SK-N-SH treated with all-trans-retinoic acid at 6 μM for 48 hours (cell line): ENCODE measurements around the gene ACE.

Source experiments
- ATAC-seq: fragments of 200-7000 bp; cut with Tn5 transposase; 3 replicates; pipeline ENCODE4 v1.9.1; 2020; ENCODE audit warnings: mild to moderate bottlenecking, moderate library complexity
- ARNTL ChIP-seq: fragments of 450-650 bp; formaldehyde crosslinking; IDR thresholded peaks from 2 replicates; pipeline ENCODE4 v1.5.0; 2020; ENCODE audit warnings: low read depth, mild to moderate bottlenecking, moderate library complexity, borderline replicate concordance
- BACH2 ChIP-seq: fragments of 250-450 bp; sonication (Bioruptor Pico); IDR thresholded peaks from 2 replicates; pipeline ENCODE4 v1.9.0; 2021; ENCODE audit warnings: mild to moderate bottlenecking, borderline replicate concordance
- CREB5 ChIP-seq: fragments of 250-450 bp; sonication (Bioruptor Pico); IDR thresholded peaks from 2 replicates; pipeline ENCODE4 v1.5.1; 2020; ENCODE audit warnings: low read depth, mild to moderate bottlenecking, moderate library complexity
- CSDC2 ChIP-seq: fragments of 250-450 bp; sonication (Bioruptor Pico); IDR thresholded peaks from 2 replicates; pipeline ENCODE4 v1.5.0; 2020; ENCODE audit warnings: mild to moderate bottlenecking, moderate library complexity
- CSRNP3 ChIP-seq: fragments of 250-450 bp; sonication (Bioruptor Pico); IDR thresholded peaks from 2 replicates; pipeline ENCODE4 v1.5.1; 2021; ENCODE audit warnings: mild to moderate bottlenecking, moderate library complexity
- ESRRG ChIP-seq: fragments of 250-450 bp; sonication (Bioruptor Pico); IDR thresholded peaks from 2 replicates; pipeline ENCODE4 v1.6.1; 2021; ENCODE audit warnings: mild to moderate bottlenecking
- GLIS3 ChIP-seq: fragments of 250-450 bp; sonication (Bioruptor Pico); IDR thresholded peaks from 2 replicates; pipeline ENCODE4 v1.5.0; 2020; ENCODE audit warnings: mild to moderate bottlenecking, moderate library complexity
- ISL1 ChIP-seq: fragments of 250-450 bp; sonication (Bioruptor Pico); IDR thresholded peaks from 2 replicates; pipeline ENCODE4 v2.1.2; 2022; ENCODE audit warnings: mild to moderate bottlenecking, moderate library complexity
- OSR1 ChIP-seq: fragments of 250-450 bp; sonication (Bioruptor Pico); IDR thresholded peaks from 2 replicates; pipeline ENCODE4 v1.8.0; 2022; ENCODE audit warnings: moderate library complexity, mild to moderate bottlenecking, inconsistent platforms
- PPARA ChIP-seq: fragments of 250-450 bp; sonication (Bioruptor Pico); IDR thresholded peaks from 2 replicates; pipeline ENCODE4 v1.5.0; 2020; ENCODE audit warnings: mild to moderate bottlenecking, borderline replicate concordance
- RARB ChIP-seq: fragments of 250-450 bp; sonication (Bioruptor Pico); IDR thresholded peaks from 2 replicates; pipeline ENCODE4 v1.8.0; 2021; ENCODE audit warnings: mild to moderate bottlenecking, moderate library complexity
- SNAI2 ChIP-seq: fragments of 250-450 bp; sonication (Bioruptor Pico); IDR thresholded peaks from 2 replicates; pipeline ENCODE4 v1.5.0; 2020; ENCODE audit warnings: mild to moderate bottlenecking, moderate library complexity
- TCF4 ChIP-seq: fragments of 250-450 bp; sonication (Bioruptor Pico); IDR thresholded peaks from 2 replicates; pipeline ENCODE4 v1.8.0; 2021; ENCODE audit warnings: mild to moderate bottlenecking, moderate library complexity, borderline replicate concordance
- TOX ChIP-seq: fragments of 250-450 bp; sonication (Bioruptor Pico); IDR thresholded peaks from 2 replicates; pipeline ENCODE4 v1.8.0; 2021; ENCODE audit warnings: mild to moderate bottlenecking, moderate library complexity, borderline replicate concordance
- ZC3H10 ChIP-seq: fragments of 250-450 bp; sonication (Bioruptor Pico); IDR thresholded peaks from 2 replicates; pipeline ENCODE4 v1.5.1; 2021; ENCODE audit warnings: mild to moderate bottlenecking, moderate library complexity
- ZFP3 ChIP-seq: fragments of 250-450 bp; sonication (Bioruptor Pico); IDR thresholded peaks from 2 replicates; pipeline ENCODE4 v1.5.0; 2020; ENCODE audit warnings: mild to moderate bottlenecking, moderate library complexity
- ZFP30 ChIP-seq: fragments of 450-650 bp; formaldehyde crosslinking; IDR thresholded peaks from 2 replicates; pipeline ENCODE4 v1.5.0; 2022; ENCODE audit warnings: mild to moderate bottlenecking, moderate library complexity
- ZNF565 ChIP-seq: fragments of 450-650 bp; formaldehyde crosslinking; conservative IDR thresholded peaks from 2 replicates; pipeline ENCODE4 v1.5.0; 2020; ENCODE audit warnings: low read depth, mild to moderate bottlenecking, moderate library complexity
- ZNF70 ChIP-seq: fragments of 450-650 bp; formaldehyde crosslinking; IDR thresholded peaks from 2 replicates; pipeline ENCODE4 v1.5.0; 2020; ENCODE audit warnings: mild to moderate bottlenecking, moderate library complexity
- ZNF8 ChIP-seq: fragments of 450-650 bp; formaldehyde crosslinking; IDR thresholded peaks from 2 replicates; pipeline ENCODE4 v1.5.0; 2020; ENCODE audit warnings: mild to moderate bottlenecking, moderate library complexity
- TF ChIP-seq, protein P1 (sequence below): fragments of 250-450 bp; sonication (Bioruptor Pico); IDR thresholded peaks from 2 replicates; pipeline ENCODE4 v1.5.0; 2020; ENCODE audit warnings: mild to moderate bottlenecking, moderate library complexity
- TF ChIP-seq, protein P2 (sequence below): fragments of 250-450 bp; sonication (Bioruptor Pico); IDR thresholded peaks from 2 replicates; pipeline ENCODE4 v1.8.0; 2021; ENCODE audit warnings: low read depth, mild to moderate bottlenecking, moderate library complexity, borderline replicate concordance
- TF ChIP-seq, protein P3 (sequence below): fragments of 250-450 bp; sonication (Bioruptor Pico); IDR thresholded peaks from 2 replicates; pipeline ENCODE4 v1.8.0; 2020; ENCODE audit warnings: mild to moderate bottlenecking, moderate library complexity, borderline replicate concordance

The ACE gene

DNA sequence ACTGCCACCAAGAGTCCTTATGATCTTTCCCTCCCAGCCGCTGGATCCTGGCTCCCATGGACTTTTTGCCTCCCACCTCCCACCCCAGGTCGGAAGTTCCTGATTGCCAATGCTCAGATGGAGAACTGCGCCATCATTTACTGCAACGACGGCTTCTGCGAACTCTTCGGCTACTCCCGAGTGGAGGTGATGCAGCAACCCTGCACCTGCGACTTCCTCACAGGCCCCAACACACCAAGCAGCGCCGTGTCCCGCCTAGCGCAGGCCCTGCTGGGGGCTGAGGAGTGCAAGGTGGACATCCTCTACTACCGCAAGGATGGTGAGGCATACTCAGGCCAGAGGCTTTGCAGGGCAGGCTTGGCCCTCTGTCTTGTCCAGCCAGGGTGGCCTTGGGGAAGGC, 47.2 kb downstream of the ACE start:
- TF ChIP-seq ZNF565 (CRISPR knock-in tag): no peak
- no peak for TF ChIP-seq ZC3H10 (CRISPR knock-in tag)
- TF ChIP-seq OSR1 (CRISPR knock-in tag): no peak
- no peak for ATAC-seq

DNA sequence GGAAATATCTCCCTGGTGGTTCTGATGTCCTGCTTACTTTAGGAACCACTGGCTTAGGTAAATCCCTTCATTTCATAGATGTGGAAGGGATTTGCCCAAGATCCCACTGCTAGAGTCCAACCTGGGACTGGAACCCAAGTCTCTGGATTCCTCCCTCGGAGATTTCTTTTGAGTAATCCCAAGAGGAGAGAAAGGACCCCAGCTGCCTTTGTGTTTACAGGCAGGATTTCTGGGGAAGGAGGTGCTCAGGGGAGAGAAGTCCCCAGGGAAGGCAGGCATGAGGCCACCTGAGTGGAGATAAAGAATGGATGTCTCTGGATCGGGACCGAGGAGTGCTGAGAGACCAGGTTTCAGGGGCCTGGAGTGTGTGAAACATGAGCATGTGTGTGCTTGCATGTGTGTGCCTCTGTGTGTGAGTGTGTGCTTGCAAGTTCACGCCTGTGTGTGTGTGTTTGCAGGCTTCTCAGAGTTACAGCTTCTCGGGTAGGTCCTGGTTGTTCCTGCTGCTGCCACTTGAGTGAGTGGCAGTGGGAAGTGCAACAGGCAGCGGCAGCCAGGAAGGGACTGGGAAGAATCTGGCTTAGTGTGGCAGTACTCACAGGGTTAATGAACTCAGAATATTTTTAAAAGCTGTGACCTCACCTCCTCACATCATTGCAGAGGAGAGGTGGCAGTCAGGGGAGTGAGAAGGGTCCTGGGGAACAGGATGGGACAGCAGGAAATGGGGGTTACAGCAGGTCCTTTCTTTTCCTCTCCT, 48.5 kb downstream of the ACE start:
- TF ChIP-seq TCF4 (CRISPR knock-in tag): no peak
- no peak for TF ChIP-seq CREB5 (CRISPR knock-in tag)
- no peak for TF ChIP-seq TOX (CRISPR knock-in tag)
- no peak for TF ChIP-seq OSR1 (CRISPR knock-in tag)
- TF ChIP-seq, protein P1, sequence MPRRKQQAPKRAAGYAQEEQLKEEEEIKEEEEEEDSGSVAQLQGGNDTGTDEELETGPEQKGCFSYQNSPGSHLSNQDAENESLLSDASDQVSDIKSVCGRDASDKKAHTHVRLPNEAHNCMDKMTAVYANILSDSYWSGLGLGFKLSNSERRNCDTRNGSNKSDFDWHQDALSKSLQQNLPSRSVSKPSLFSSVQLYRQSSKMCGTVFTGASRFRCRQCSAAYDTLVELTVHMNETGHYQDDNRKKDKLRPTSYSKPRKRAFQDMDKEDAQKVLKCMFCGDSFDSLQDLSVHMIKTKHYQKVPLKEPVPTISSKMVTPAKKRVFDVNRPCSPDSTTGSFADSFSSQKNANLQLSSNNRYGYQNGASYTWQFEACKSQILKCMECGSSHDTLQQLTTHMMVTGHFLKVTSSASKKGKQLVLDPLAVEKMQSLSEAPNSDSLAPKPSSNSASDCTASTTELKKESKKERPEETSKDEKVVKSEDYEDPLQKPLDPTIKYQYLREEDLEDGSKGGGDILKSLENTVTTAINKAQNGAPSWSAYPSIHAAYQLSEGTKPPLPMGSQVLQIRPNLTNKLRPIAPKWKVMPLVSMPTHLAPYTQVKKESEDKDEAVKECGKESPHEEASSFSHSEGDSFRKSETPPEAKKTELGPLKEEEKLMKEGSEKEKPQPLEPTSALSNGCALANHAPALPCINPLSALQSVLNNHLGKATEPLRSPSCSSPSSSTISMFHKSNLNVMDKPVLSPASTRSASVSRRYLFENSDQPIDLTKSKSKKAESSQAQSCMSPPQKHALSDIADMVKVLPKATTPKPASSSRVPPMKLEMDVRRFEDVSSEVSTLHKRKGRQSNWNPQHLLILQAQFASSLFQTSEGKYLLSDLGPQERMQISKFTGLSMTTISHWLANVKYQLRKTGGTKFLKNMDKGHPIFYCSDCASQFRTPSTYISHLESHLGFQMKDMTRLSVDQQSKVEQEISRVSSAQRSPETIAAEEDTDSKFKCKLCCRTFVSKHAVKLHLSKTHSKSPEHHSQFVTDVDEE (CRISPR knock-in tag): no peak
- TF ChIP-seq, protein P2, sequence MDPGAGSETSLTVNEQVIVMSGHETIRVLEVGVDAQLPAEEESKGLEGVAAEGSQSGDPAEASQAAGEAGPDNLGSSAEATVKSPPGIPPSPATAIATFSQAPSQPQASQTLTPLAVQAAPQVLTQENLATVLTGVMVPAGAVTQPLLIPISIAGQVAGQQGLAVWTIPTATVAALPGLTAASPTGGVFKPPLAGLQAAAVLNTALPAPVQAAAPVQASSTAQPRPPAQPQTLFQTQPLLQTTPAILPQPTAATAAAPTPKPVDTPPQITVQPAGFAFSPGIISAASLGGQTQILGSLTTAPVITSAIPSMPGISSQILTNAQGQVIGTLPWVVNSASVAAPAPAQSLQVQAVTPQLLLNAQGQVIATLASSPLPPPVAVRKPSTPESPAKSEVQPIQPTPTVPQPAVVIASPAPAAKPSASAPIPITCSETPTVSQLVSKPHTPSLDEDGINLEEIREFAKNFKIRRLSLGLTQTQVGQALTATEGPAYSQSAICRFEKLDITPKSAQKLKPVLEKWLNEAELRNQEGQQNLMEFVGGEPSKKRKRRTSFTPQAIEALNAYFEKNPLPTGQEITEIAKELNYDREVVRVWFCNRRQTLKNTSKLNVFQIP (CRISPR knock-in tag): no peak
- TF ChIP-seq CSRNP3 (CRISPR knock-in tag): no peak
- no peak for TF ChIP-seq ZC3H10 (CRISPR knock-in tag)
- no peak for TF ChIP-seq PPARA (CRISPR knock-in tag)
- TF ChIP-seq RARB (CRISPR knock-in tag): no peak
- TF ChIP-seq, protein P3, sequence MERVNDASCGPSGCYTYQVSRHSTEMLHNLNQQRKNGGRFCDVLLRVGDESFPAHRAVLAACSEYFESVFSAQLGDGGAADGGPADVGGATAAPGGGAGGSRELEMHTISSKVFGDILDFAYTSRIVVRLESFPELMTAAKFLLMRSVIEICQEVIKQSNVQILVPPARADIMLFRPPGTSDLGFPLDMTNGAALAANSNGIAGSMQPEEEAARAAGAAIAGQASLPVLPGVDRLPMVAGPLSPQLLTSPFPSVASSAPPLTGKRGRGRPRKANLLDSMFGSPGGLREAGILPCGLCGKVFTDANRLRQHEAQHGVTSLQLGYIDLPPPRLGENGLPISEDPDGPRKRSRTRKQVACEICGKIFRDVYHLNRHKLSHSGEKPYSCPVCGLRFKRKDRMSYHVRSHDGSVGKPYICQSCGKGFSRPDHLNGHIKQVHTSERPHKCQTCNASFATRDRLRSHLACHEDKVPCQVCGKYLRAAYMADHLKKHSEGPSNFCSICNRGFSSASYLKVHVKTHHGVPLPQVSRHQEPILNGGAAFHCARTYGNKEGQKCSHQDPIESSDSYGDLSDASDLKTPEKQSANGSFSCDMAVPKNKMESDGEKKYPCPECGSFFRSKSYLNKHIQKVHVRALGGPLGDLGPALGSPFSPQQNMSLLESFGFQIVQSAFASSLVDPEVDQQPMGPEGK (CRISPR knock-in tag): no peak
- TF ChIP-seq CSDC2: no peak
- no peak for TF ChIP-seq ESRRG (CRISPR knock-in tag)
- no peak for TF ChIP-seq ZFP3 (CRISPR knock-in tag)
- TF ChIP-seq BACH2 (CRISPR knock-in tag): no peak
- no peak for TF ChIP-seq ISL1 (CRISPR knock-in tag)
- no peak for TF ChIP-seq ZFP30
- no peak for TF ChIP-seq ARNTL (CRISPR knock-in tag)
- TF ChIP-seq ZNF8: no peak
- no peak for TF ChIP-seq SNAI2 (CRISPR knock-in tag)
- TF ChIP-seq, all 23 proteins: peak for 0
- no peak for ATAC-seq

DNA sequence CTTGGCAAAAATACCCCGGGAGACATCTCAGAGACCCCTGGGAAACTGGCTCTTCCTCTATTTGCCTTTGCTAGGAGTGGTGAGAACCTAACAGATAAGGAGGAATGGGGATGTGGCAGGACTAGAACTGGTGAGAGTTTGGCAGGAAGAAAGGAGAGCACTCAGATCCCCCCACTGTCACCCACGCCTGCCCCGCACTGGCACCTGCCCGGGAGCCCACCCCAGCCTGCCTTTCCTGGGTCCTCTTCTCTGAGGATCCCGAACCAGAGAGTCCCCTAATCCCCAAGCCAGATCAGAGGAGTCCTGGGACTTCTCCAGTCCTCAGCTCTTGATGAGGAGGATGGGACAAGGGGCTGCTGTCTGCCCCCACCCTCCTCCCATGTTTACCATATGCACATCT, 50.0 kb downstream of the ACE start:
- no peak for ATAC-seq
- no peak for TF ChIP-seq OSR1 (CRISPR knock-in tag)
- TF ChIP-seq GLIS3 (CRISPR knock-in tag): no peak
- TF ChIP-seq CSDC2: no peak
- no peak for TF ChIP-seq PPARA (CRISPR knock-in tag)
- no peak for TF ChIP-seq TCF4 (CRISPR knock-in tag)
- TF ChIP-seq, protein P3 (CRISPR knock-in tag): no peak
- no peak for TF ChIP-seq ZNF70 (CRISPR knock-in tag)
- TF ChIP-seq ZNF8: no peak
- no peak for TF ChIP-seq ZFP3 (CRISPR knock-in tag)
- TF ChIP-seq, protein P2 (CRISPR knock-in tag): no peak
- TF ChIP-seq TOX (CRISPR knock-in tag): no peak
- no peak for TF ChIP-seq ZNF565 (CRISPR knock-in tag)
